Heart right ventricle (tissue), 16 donors: ENCODE data around the gene AHSG. TPM values are rescaled to one million over a fixed set of nuclear protein-coding genes. Genes with fewer than 3 reads are reported as not detected.

ENCODE experiments used
- ATAC-seq, 8 donors: fragments of 200-7000 bp; cut with Tn5 transposase; one replicate each; pipeline ENCODE4 v1.9.1; 2020; ENCODE audit warnings: mild to moderate bottlenecking in 8 of 8, moderate library complexity in 8 of 8, moderate number of reproducible peaks in 1 of 8
- DNase-seq, 2 donors: peaks; one replicate each; pipeline ENCODE4 v3.0.0-alpha.2; 2020
- H3K27ac ChIP-seq, 10 donors: fragments of 200-600 bp; sonication (generic) in 2 of 10; one replicate each; pipeline versions ENCODE4 v1.5.0 to v1.8.0; 2020 to 2022; ENCODE audit warnings: mild to moderate bottlenecking in 3 of 10
- H3K27me3 ChIP-seq, 7 donors: fragments of 200-600 bp; one replicate each; pipeline ENCODE4 v1.8.0; 2021 to 2022; ENCODE audit warnings: mild to moderate bottlenecking in 2 of 7
- H3K36me3 ChIP-seq, 9 donors: fragments of 200-600 bp; sonication (generic) in 1 of 9; one replicate each; pipeline versions ENCODE4 v1.5.0 to v1.8.0; 2020 to 2022; ENCODE audit warnings: mild to moderate bottlenecking in 2 of 9
- H3K4me1 ChIP-seq, 9 donors: fragments of 200-600 bp; sonication (generic) in 1 of 9; one replicate each; pipeline versions ENCODE4 v1.5.0 to v1.8.0; 2020 to 2022; ENCODE audit warnings: mild to moderate bottlenecking in 4 of 9
- H3K4me3 ChIP-seq, 10 donors: fragments of 200-600 bp; sonication (generic) in 2 of 10; one replicate each; pipeline versions ENCODE4 v1.5.0 to v1.8.0; 2020 to 2022; ENCODE audit warnings: mild to moderate bottlenecking in 7 of 10, moderate library complexity in 2 of 10
- H3K9me3 ChIP-seq, 11 donors: fragments of 200-600 bp in 10 of 11; sonication (generic) in 2 of 11; one replicate each; pipeline versions ENCODE4 v1.5.0 to v1.8.0; 2013 to 2022; ENCODE audit warnings: mild to moderate bottlenecking in 2 of 11, control low read depth in 1 of 11, moderate library complexity in 1 of 11
- WGBS, 2 donors: extraction: QIAGEN DNeasy Blood & Tissue Kit; methylation state at CpG; one replicate each; pipeline ENCODE4 v1.1.7; 2013; ENCODE audit warnings: inconsistent platforms in 1 of 2; 5-methylcytosine and 5-hydroxymethylcytosine counted together
- intact Hi-C, 10 donors: fragments of 100-400 bp; cut with DNase I; formaldehyde crosslinking; loops; one replicate each; pipeline versions ENCODE4 v1.11.1 to v1.14.2; 2022
- polyA plus RNA-seq, 2 donors: library from polyadenylated mRNA; stranded (reverse); fragments of 200-250 nt; gene quantifications; one replicate each; pipeline ENCODE4 v1.2.3, GENCODE V29; 2013
- total RNA-seq, 10 donors: library from RNA; stranded (reverse); fragmentation: NEBNext Ultra II Directional in 3 of 10; extraction: Animal tissue kit (Norgen Biotek cat#: 25700) in 3 of 10; gene quantifications; one replicate each; pipeline versions ENCODE4 v1.2.1 to v1.2.4, GENCODE V29; 2021 to 2023
- TF ChIP-seq, protein P1 (sequence below), 9 donors: fragments of 200-600 bp; sonication (generic) in 2 of 9; IDR thresholded peaks; one replicate each; pipeline versions ENCODE4 v1.5.0 to v1.8.0; 2021 to 2022; ENCODE audit warnings: antibody characterized with exemption in 9 of 9, mild to moderate bottlenecking in 5 of 9, moderate library complexity in 1 of 9
- donor health status: Arrhythmogenic right ventricular cardiomyopathy.
- donor health status: ischemic (EF 13 %, LVEDD 7.1; RV severe dilation, severe dysfunction).
- donor health status: healthy with polysubstance abuse.
- donor health status: DM: no; HTN: yes; CAD: no.
- donor health status: DM: no; HTN: no; CAD: no.
- donor health status: ischemic (EF 25% LVEDD 6.9; RV normal size, moderate dysfunction).
- donor health status: ischemic (EF 25% LVEDD 5.7; RV mildly dilated, moderate dysfunction).
- donor health status: healthy.
- donor health status: DM: yes; HTN: yes; CAD: no.
- donor health status: Ischemic cardiomyopathy.
- donor health status: ischemic (EF 35%, LVEDD 5.7; RV mildly dilated, moderate dysfunction).
- donor health status: nonischemic (EF 11% LVEDD 7.7; RV severe dilation, severe dysfunction).
- donor health status: DM: yes; HTN: yes; CAD: no.
- donor health status: PGD.
- donor health status: ischemic (EF 29% LVEDD 5.4; RV normal size, mild dysfunction).
- donor health status: nonischemic (EF 23%, LVEDD 6.1; RV moderate dilation, normal function).

The AHSG gene
- total and polyA plus RNA-seq, 12 donors, result not detected

DNA sequence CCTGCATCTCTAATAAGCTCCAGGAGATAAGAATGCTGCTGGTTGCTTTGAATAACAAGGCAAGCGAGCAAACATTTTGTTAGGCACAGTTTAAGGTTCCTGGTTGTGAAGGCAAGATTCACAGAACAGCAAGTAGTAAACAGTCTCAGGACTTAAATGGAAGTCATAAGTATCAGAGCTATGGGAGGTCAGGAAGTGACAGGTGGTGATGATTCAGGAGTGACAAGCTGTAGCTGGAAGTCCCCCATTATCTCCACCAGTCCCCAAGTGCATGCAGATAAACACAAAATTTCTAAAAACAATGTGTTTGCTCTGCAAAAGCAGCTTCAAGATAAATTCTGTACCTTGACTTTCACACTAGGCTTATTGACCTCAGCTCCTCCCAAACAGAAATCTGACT, 30.6 kb downstream of the AHSG start:
- DNase-seq (no peak), ATAC-seq (no peak)
- H3K36me3 ChIP-seq, result no peaks in the 10 kb centered on the region
- no peaks in the 10 kb centered on the region for H3K9me3 ChIP-seq
- TF ChIP-seq, protein P1, sequence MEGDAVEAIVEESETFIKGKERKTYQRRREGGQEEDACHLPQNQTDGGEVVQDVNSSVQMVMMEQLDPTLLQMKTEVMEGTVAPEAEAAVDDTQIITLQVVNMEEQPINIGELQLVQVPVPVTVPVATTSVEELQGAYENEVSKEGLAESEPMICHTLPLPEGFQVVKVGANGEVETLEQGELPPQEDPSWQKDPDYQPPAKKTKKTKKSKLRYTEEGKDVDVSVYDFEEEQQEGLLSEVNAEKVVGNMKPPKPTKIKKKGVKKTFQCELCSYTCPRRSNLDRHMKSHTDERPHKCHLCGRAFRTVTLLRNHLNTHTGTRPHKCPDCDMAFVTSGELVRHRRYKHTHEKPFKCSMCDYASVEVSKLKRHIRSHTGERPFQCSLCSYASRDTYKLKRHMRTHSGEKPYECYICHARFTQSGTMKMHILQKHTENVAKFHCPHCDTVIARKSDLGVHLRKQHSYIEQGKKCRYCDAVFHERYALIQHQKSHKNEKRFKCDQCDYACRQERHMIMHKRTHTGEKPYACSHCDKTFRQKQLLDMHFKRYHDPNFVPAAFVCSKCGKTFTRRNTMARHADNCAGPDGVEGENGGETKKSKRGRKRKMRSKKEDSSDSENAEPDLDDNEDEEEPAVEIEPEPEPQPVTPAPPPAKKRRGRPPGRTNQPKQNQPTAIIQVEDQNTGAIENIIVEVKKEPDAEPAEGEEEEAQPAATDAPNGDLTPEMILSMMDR (IDR thresholded peaks at IDR 0.05), result no peak
- H3K27ac ChIP-seq, result no peak overlapping the region
- no peak overlapping the region for H3K4me3 ChIP-seq
- peaks cover 0 to 19% (median 7%) of the 10 kb centered on the region in 9 donors for H3K4me1 ChIP-seq
- no peaks in the 10 kb centered on the region for H3K27me3 ChIP-seq
- intact Hi-C loops, result loop anchor here in 1 of 10 donors (10.0 kb wide), 1 partner anchor 501 kb away; no protein-coding TSS in a partner anchor
- 63 to 64% methylated on average over 1 of the region's 1 CpG for WGBS, 2 donors

DNA sequence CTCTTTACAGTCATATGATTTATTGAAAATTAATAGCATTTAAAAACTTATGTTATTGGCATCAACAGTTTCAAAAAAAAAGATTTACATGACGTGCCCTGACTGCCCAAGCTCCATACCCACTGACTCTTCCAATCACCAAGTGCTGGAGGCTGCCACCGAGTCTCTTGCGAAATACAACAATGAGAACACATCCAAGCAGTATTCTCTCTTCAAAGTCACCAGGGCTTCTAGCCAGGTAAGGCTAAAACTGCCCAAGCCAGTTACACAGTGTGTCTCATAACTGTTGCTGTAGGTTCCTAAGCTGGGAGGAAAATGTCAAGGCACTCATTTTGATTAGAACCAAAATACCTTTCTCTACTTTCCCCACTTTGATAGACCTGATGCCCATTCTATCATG, 31.8 kb downstream of the AHSG start:
- intact Hi-C loops, result loop anchor here in 1 of 10 donors (10.0 kb wide), 1 partner anchor 500 kb away; no protein-coding TSS in a partner anchor
- Histone ChIP-seq H3K4me1 (peaks cover 0 to 14% (median 7%) of the 10 kb centered on the region in 9 donors), H3K27me3 (peaks cover 0 to 2% (median 0%) of the 10 kb centered on the region in 7 donors), H3K27ac (no peak overlapping the region), H3K36me3 (no peaks in the 10 kb centered on the region), H3K9me3 (no peaks in the 10 kb centered on the region), H3K4me3 (no peak overlapping the region)
- TF ChIP-seq, protein P1 (IDR thresholded peaks at IDR 0.05), result no peak
- no peak for DNase-seq
- no peak for ATAC-seq
- 84 to 89% methylated on average over 3 of the region's 3 CpGs for WGBS, 2 donors

DNA sequence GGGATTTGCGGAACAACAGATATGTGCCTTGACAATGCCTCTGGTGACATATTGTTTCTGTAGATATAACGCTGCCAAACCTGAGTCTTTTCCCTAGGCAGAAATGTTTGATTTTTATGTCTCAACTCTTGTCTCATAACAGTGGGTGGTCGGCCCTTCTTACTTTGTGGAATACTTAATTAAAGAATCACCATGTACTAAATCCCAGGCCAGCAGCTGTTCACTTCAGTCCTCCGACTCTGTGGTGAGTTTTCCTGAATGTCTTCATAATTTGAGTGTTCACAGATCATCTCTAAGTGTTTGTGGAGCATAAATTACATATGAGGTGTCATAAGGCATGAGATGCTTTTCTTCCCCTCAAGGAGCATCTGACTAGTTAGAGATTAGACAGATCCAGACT, 33.2 kb downstream of the AHSG start:
- Histone ChIP-seq H3K36me3 (no peaks in the 10 kb centered on the region), H3K27me3 (peaks cover 0 to 2% (median 0%) of the 10 kb centered on the region in 7 donors), H3K9me3 (no peaks in the 10 kb centered on the region), H3K4me3 (no peak overlapping the region), H3K27ac (no peak overlapping the region), H3K4me1 (peaks cover 0 to 2% (median 0%) of the 10 kb centered on the region in 9 donors)
- WGBS, 2 donors, result 85% methylated on average over 4 of the region's 4 CpGs
- TF ChIP-seq, protein P1 (IDR thresholded peaks at IDR 0.05), result no peak
- intact Hi-C loops, result loop anchor here in 1 of 10 donors (10.0 kb wide), 1 partner anchor 499 kb away; no protein-coding TSS in a partner anchor
- no peak for ATAC-seq
- no peak for DNase-seq

DNA sequence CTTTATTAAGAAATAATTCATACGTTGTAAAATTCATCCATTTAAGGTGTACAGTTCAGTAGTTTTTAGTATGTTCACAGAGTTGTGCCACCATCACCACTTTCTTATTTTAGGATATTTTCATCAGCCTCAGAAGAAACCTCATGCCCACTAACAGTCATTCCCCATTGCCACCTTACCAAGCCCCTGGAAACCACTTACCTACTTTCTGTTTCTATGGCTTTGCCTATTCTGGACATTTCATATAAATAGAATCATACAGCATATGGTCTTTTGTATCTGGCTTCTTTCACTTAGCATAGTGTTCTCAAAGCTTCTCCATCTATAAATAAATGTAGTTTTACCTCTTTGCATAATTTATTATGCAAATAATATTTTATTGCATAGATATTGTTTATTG, 34.0 kb downstream of the AHSG start:
- no peaks in the 10 kb centered on the region for H3K9me3 ChIP-seq
- no peak for DNase-seq
- H3K27me3 ChIP-seq, result peaks cover 0 to 7% (median 0%) of the 10 kb centered on the region in 7 donors
- H3K4me3 ChIP-seq, result no peak overlapping the region
- intact Hi-C loops, result loop anchor here in 1 of 10 donors (10.0 kb wide), 1 partner anchor 498 kb away; no protein-coding TSS in a partner anchor
- TF ChIP-seq, protein P1 (IDR thresholded peaks at IDR 0.05), result no peak
- H3K36me3 ChIP-seq, result no peaks in the 10 kb centered on the region
- no peak overlapping the region for H3K27ac ChIP-seq
- WGBS, 2 donors, result 74 to 81% methylated on average over 1 of the region's 1 CpG
- ATAC-seq, result no peak
- no peaks in the 10 kb centered on the region for H3K4me1 ChIP-seq
